Spinal cord (tissue), 10 donors: ENCODE results near the gene HOATZ. TPM values are rescaled to one million over a fixed set of nuclear protein-coding genes. Genes with fewer than 3 reads are reported as not detected.

ENCODE experiments used
- DNase-seq, 6 donors: peaks; one replicate each; pipeline versions ENCODE4 v3.0.0 to v3.0.0-alpha.2; 2013 to 2015; ENCODE audit warnings: low spot score in 6 of 6, low read depth in 4 of 6
- H3K27ac ChIP-seq: one replicate; pipeline ENCODE4 v1.5.1; 2013; ENCODE audit warnings: low read depth, low read length, control low read depth
- H3K27me3 ChIP-seq: one replicate; pipeline ENCODE4 v1.6.1; 2013; ENCODE audit warnings: low read length; ENCODE audit not compliant: control insufficient read depth, insufficient read depth
- H3K36me3 ChIP-seq: one replicate; pipeline ENCODE4 v1.6.1; 2013; ENCODE audit warnings: low read length; ENCODE audit not compliant: control insufficient read depth, insufficient read depth
- H3K4me1 ChIP-seq: one replicate; pipeline ENCODE4 v1.6.1; 2013; ENCODE audit warnings: low read length; ENCODE audit not compliant: control insufficient read depth, insufficient read depth
- H3K4me3 ChIP-seq: one replicate; pipeline ENCODE4 v1.5.1; 2013; ENCODE audit warnings: low read depth, low read length, control low read depth
- H3K9me3 ChIP-seq: one replicate; pipeline ENCODE4 v1.6.1; 2013; ENCODE audit warnings: low read length; ENCODE audit not compliant: control insufficient read depth, insufficient read depth
- WGBS: methylation state at CpG from one replicate; pipeline ENCODE4 v1.1.5; 2013; ENCODE audit warnings: missing lambda C conversion rate; ENCODE audit not compliant: insufficient coverage; 5-methylcytosine and 5-hydroxymethylcytosine counted together
- polyA plus RNA-seq, 2 donors: library from polyadenylated mRNA; unstranded; fragments of 120-200 nt; gene quantifications; one replicate each; pipeline ENCODE4 v1.2.1, GENCODE V29; 2013; ENCODE audit not compliant: insufficient read length in 2 of 2
- total RNA-seq, 2 donors: library from RNA; depleted of rRNA in 1 of 2; stranded (reverse); fragments of 120-200 nt in 1 of 2; fragments of >200 nt in 1 of 2; gene quantifications; one replicate each; pipeline versions ENCODE4 v1.2.3 to v1.2.4, GENCODE V29; 2013 to 2014
- donor health status: healthy.

HOATZ gene
- total and polyA plus RNA-seq, 4 donors, result 3.4 to 29.5 (median 7.0) TPM

DNA sequence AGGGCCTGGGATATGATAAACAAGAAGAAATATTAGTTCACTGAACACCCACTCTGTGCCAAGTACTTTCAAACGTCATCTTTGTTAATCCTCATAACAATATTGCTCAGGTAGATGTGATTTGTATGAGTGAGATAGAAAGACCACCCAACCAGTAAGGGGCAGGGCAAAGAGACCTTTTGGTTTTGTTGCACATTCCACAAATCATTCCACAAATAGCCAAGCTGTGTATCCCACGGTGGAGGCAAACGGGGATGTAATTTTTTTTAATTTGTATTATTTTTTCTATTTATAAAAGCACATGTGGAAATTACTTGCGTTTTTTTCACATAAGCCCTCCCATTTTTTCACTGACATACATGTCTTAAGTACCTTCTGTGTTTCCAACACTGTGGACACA is 54.9 kb downstream of the HOATZ start:
- H3K27ac ChIP-seq, result no peak overlapping the region
- H3K4me3 ChIP-seq, result no peak overlapping the region
- H3K36me3 ChIP-seq, result no peaks in the 10 kb centered on the region
- no peaks in the 10 kb centered on the region for H3K27me3 ChIP-seq
- no peaks in the 10 kb centered on the region for H3K4me1 ChIP-seq
- no peak for DNase-seq
- H3K9me3 ChIP-seq, result no peaks in the 10 kb centered on the region
- WGBS, result no CpG with 5 or more reads among the region's 4 CpGs

DNA sequence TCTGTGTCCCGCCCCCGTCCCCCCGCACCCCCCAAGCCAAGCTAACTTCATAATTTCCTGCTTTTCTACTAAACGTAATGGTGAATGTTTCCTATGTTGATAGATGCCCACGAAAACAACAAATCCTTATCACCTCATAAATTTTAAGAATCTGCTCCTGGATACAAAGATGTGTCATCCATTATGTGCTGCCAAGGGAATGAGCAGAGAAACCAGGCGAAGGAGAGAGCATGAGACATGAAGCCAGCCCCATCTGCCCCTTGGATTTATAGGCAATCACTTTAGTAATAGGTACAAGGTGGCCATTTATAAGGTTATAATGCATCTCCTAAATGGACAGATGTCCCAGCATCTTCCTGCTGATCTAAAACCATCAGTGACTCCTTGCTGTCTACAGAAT is 56.2 kb downstream of the HOATZ start:
- H3K27me3 ChIP-seq, result no peaks in the 10 kb centered on the region
- H3K27ac ChIP-seq, result no peak overlapping the region
- H3K9me3 ChIP-seq, result no peaks in the 10 kb centered on the region
- WGBS, result 67% methylated on average over 1 of the region's 6 CpGs
- no peaks in the 10 kb centered on the region for H3K4me1 ChIP-seq
- no peak for DNase-seq
- no peaks in the 10 kb centered on the region for H3K36me3 ChIP-seq
- H3K4me3 ChIP-seq, result no peak overlapping the region

DNA sequence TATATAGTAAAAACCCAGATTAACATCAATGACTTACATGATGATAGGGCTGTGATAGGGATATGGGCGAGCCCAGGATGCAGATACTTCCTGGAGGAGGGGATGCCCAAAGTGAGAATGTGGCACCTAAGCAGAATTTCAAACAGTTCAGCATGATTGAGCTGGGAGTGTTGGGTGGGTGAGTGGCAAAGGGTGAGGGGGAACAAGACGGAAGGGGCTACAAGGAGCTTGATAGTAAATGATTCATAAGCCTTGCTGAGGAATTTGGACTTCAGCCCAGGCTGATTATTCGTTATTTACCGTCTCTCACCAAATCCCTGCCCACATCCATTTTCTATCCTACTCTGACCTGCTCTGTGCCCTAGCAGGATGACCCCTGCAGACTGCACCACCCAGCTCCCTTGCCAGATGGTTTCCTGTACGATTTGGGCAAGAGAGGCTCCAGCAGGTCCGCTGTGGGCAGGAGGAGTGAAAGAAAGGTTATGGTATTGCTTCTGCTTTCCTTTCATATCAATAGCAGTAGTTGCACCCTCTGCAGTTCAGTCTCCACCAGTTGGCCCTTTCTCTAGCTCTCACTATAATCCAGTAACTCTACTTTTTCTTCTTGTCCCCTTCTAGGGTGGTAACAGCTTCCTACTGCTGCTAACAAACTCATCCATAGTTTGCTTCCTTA is 57.4 kb downstream of the HOATZ start:
- H3K36me3 ChIP-seq, result no peaks in the 10 kb centered on the region

DNA sequence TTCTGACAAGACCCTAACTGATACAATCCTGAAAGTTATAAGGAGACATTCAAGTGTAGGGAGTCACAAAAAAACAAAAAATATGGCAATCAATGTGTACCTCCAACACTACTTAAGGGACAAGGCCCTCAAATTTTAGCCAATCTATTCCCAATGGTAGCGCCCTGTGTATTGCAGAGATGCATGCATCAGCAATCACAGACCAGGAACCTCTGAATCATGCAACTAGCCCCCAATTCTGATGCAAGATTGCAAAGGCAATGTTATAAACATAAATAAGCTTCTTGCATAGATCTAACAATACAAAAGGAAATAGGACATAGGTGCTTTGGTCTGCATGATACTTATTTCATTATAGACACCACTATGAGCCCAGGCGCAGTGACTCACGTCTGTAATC is 58.0 kb downstream of the HOATZ start:
- Histone ChIP-seq H3K27ac (no peak overlapping the region), H3K4me1 (no peaks in the 10 kb centered on the region), H3K36me3 (no peaks in the 10 kb centered on the region), H3K27me3 (no peaks in the 10 kb centered on the region), H3K9me3 (no peaks in the 10 kb centered on the region), H3K4me3 (no peak overlapping the region)
- no peak for DNase-seq
- WGBS, result 100% methylated on average over 2 of the region's 3 CpGs

More for the DNA sequence above, 57.4 kb downstream of the HOATZ start:
- no peaks in the 10 kb centered on the region for H3K27me3 ChIP-seq
- DNase-seq, result no peak
- H3K9me3 ChIP-seq, result no peaks in the 10 kb centered on the region
- H3K27ac ChIP-seq, result no peak overlapping the region
- no peaks in the 10 kb centered on the region for H3K4me1 ChIP-seq
- WGBS, result 100% methylated on average over 1 of the region's 6 CpGs
- no peak overlapping the region for H3K4me3 ChIP-seq

DNA sequence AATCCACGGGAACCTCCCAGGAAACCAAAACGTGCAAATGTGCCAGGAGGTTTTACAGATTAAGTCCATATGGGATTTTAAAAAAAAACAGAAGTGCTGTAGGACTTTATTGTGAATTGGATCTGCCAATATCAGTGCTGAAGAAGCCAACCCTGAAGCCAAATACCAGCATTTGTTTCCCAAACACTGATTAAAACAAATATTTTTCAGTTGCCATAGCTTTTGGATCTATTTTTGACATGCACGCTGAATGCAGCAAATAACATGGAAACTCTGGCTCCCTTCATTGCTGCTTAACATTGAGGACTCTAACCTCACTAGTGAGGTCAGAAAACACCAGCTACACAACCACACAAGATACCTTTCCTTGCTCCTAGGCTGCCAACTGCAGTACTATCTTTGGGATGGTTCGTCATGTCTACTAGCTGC is 59.3 kb downstream of the HOATZ start:
- DNase-seq, result peak in 1 of 6 donors; percentile 71
- WGBS, result 77% methylated on average over 1 of the region's 4 CpGs
- no peaks in the 10 kb centered on the region for H3K36me3 ChIP-seq
- no peaks in the 10 kb centered on the region for H3K4me1 ChIP-seq
- no peak overlapping the region for H3K4me3 ChIP-seq
- H3K27ac ChIP-seq, result no peak overlapping the region
- H3K9me3 ChIP-seq, result no peaks in the 10 kb centered on the region
- H3K27me3 ChIP-seq, result no peaks in the 10 kb centered on the region

DNA sequence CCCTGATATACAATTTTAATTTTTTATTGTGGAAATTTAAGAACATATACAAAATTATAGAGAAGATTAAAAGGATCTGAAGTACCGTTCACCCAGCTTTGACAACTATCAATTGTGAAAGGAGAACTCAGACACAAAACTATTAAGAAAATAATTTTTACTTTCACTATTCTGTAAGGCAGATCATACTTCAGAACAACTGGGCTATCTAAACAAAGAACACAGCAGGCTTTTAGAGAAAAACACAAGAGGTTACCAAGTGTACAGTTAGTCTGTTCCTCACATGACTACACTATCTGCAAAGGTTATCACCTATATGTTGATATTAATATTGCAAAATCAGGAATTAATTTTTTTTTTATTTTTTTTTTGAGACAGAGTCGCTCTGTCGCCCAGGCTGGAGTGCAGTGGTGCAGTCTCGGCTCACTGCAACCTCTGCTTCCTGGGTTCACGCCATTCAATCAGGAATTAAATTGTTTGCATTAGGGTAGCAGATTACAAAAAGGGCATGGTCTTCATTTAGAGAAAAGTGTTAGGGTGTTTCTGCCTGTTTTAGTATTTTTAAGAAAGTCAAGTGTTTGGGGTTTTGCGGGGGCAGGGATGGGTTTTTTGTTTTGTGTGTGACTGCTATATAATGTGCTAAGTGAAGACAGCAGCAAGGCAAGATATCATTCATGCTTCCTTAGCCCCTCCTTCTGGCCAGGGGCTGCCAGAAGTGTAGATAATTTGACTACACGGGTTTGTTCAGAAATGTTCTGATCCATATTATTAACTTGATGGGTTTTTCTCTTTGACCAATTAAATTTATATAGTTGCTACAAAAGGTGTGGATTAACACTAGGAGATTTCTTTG is 60.0 kb downstream of the HOATZ start:
- no peak for DNase-seq
- no peak overlapping the region for H3K27ac ChIP-seq
- H3K27me3 ChIP-seq, result no peaks in the 10 kb centered on the region
- no peaks in the 10 kb centered on the region for H3K36me3 ChIP-seq
- H3K4me1 ChIP-seq, result no peaks in the 10 kb centered on the region
- H3K4me3 ChIP-seq, result no peak overlapping the region
- no peaks in the 10 kb centered on the region for H3K9me3 ChIP-seq
- WGBS, result 73% methylated on average over 5 of the region's 7 CpGs

DNA sequence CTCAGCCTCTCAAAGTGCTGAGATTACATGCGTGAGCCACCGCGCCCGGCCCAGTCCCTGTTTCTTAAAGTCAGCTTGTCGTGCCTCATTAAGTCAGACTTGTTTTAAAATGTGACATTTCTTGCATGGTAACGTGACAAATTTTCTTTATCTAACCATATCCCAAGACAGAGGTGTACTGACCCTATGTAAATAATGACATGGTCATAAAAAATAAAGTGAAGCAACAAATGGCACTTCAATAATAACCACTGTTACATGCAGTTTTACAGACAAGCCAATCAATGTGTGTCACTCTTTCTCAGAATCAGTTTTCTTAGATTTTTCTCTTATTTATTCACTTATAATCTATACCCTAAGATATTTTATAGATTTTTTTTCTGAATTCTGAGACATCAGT is 61.2 kb downstream of the HOATZ start:
- H3K27ac ChIP-seq, result no peak overlapping the region
- no peaks in the 10 kb centered on the region for H3K4me1 ChIP-seq
- H3K36me3 ChIP-seq, result no peaks in the 10 kb centered on the region
- no CpG with 5 or more reads among the region's 6 CpGs for WGBS
- H3K4me3 ChIP-seq, result no peak overlapping the region
- DNase-seq, result no peak
- no peaks in the 10 kb centered on the region for H3K27me3 ChIP-seq
- no peaks in the 10 kb centered on the region for H3K9me3 ChIP-seq

DNA sequence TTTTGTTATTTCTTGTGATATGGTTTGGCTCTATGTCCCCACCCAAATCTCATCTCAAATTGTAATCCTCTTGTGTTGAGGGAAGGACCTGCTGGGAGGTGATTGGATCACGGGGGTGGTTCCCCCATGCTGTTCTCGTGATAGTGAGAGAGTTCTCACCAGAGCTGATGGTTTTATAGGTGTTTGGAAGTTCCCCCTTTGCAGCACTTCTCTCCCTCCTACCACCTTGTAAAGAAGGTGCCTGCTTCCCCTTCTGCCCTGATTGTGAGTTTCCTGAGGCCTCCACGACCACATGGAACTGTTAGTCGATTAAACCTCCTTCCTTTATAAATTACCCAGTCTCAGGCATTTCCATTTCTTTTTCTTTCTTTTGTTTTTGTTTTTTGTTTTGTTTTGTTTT is 63.2 kb downstream of the HOATZ start:
- H3K27ac ChIP-seq, result no peak overlapping the region
- no peaks in the 10 kb centered on the region for H3K36me3 ChIP-seq
- WGBS, result no CpG with 5 or more reads among the region's 4 CpGs
- no peaks in the 10 kb centered on the region for H3K4me1 ChIP-seq
- DNase-seq, result no peak
- H3K27me3 ChIP-seq, result no peaks in the 10 kb centered on the region
- H3K4me3 ChIP-seq, result no peak overlapping the region
- no peaks in the 10 kb centered on the region for H3K9me3 ChIP-seq

DNA sequence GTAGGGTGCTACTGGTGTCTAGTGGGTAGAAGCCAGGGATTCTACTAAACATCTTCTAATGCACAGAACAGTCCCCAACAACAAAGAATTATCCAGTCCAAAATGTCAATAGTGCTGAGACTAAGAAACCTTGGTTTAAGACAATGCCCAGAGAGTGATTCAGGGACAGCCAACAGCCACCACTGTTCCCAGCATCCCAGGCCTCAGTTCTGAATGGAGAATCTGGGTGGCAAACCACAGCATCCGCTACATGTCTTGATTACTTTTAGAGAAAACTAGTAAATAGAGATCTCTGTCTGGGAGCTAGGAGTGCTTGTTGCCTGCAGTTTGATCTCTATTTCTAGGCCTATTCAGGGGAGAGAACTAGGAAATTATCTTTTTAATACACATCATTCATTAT is 66.8 kb downstream of the HOATZ start:
- no peak for DNase-seq
- no peaks in the 10 kb centered on the region for H3K9me3 ChIP-seq
- WGBS, result no CpG with 5 or more reads among the region's 1 CpG
- H3K27me3 ChIP-seq, result no peaks in the 10 kb centered on the region
- no peaks in the 10 kb centered on the region for H3K4me1 ChIP-seq
- no peaks in the 10 kb centered on the region for H3K36me3 ChIP-seq
- no peak overlapping the region for H3K4me3 ChIP-seq
- no peak overlapping the region for H3K27ac ChIP-seq

DNA sequence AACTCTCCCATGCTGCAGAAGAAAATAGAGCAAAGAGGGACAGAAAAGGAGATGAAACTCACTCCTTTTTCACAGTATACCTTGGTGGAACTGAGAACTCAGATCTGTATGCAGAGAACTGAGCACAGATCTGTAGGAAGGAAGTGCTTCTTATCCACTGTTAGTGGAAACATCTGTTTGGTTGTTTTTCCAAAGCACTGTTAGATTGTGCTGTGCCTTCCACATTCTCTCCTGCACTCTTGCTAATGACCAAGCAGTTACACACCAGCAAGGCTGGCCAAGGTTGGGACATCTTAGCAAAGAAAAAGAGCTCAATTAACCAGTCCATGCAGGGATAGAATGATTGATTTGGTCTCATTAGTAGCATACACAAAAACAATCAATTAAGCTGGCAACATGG is 67.6 kb downstream of the HOATZ start:
- Histone ChIP-seq H3K27ac (no peak overlapping the region), H3K36me3 (no peaks in the 10 kb centered on the region), H3K27me3 (no peaks in the 10 kb centered on the region), H3K9me3 (no peaks in the 10 kb centered on the region), H3K4me3 (no peak overlapping the region), H3K4me1 (no peaks in the 10 kb centered on the region)
- no peak for DNase-seq
